Putamen (tissue), 1 donor: ENCODE results near the gene DBF4.
"Not testable (repeated sequence)": the region's sequence is repeated elsewhere in the genome, so short reads cannot be mapped to it uniquely, and the experiment has no call there.

Source experiments
- DNase-seq: peaks from one replicate; pipeline ENCODE4 v3.0.0-alpha.2; 2016; ENCODE audit warnings: low spot score

DBF4 gene

DNA sequence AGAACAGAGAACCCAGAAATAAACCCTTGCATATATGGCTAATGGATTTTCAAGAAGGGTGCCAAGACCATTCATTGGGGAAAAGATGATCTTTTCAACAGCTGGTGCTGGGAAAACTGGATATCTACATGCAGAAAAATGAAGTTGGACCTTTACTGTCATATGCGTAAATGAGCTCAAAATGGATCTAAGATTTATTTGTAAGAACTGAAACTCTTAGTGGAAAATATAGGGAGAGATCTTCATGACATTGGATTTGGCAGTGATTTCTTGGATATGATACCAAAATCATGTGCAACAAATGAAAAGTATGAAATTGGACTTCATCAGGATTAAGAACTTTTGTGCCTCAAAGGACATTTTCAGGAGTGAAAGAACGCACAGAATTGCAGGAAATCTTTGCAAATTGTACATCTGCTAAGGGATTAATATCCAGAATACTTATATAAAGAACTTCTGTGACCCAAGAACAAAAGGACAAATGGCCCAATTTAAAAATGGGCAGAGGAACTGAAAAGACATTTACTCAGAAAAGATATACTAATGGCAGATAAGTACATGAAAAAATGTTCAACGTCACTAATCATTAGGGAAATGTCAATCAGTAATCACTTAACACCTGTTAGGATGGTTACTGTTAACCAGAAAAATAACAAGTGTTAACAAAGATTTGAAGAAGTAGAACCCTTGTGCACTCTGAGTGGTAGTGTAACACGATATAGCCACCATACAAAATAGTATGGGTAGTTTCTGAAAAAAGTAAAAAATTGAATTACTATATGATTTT is 6.1 kb downstream of the DBF4 start:
- DNase-seq = no peak

DNA sequence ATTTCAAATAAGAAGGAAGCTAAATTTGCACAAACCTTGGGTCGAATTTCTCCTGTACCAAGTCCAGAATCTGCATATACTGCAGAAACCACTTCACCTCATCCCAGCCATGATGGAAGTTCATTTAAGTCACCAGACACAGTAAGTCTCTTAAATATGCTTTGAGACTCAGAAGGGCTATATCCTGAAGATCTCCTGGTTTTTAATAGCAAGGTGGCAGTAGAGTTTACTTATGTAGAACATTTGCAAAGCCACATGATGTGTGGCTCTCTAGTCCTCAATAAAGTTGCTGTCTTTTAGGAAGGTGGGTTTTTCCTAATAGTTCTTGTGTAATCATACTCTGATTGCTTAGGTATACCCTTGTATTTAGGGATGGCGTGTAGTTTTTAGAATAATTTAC is 8.7 kb downstream of the DBF4 start:
- no peak for DNase-seq

DNA sequence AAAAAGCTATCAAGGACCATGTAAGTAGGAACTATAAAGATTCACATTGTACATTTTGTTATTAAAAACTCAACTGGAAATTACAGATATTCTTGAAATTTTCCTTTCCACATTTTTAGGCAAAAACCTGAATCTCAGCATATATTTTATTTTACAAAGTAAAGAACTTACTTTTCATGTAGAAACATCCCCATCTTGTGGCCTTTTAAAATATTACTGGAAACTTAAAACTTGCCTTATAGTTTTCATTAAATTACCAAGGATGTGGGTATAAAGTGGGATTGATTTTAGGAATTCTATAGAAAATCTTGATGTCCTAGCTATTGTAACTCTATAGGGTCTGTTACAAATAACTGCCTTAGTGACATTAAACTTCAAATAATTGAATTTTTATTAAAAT is 10.6 kb downstream of the DBF4 start:
- DNase-seq = peak; percentile 19

DNA sequence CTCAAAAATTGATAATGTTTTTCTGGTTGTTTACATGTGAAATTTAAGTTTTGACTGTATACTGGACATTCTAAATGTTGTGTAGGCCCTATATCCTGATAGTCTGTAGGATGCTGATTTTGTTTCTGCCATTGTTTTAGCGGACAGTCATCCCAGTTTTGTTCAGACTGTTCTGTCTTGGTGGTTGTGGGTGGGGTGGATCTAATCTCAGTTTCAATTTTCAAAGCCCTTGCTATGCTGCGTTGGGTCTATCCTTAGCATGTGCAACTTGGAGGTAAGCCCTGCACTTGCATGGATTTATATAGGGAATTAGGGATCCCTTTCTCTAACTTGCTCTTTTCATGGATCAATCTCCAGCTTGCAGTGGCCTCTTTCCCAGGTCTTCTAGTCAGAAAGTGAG is 19.1 kb downstream of the DBF4 start:
- DNase-seq = no peak

DNA sequence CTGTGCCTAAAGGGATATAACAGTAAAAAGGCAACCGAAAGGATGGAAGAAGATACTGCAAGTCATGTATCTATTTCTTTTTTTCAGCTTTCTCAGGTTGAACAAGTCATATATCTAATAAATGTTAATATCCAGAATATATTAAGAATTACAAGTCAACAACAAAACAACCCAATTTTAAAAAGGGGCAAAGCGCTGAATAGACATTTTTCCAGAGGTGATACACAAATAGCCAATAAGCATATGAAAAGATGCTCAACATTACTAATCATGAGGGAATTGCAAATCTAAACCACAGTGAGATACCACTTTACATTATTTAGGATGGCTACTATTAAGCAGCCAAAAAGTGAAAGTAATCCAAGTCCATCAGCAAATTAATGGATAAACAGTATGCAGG is 23.0 kb downstream of the DBF4 start:
- no peak for DNase-seq

DNA sequence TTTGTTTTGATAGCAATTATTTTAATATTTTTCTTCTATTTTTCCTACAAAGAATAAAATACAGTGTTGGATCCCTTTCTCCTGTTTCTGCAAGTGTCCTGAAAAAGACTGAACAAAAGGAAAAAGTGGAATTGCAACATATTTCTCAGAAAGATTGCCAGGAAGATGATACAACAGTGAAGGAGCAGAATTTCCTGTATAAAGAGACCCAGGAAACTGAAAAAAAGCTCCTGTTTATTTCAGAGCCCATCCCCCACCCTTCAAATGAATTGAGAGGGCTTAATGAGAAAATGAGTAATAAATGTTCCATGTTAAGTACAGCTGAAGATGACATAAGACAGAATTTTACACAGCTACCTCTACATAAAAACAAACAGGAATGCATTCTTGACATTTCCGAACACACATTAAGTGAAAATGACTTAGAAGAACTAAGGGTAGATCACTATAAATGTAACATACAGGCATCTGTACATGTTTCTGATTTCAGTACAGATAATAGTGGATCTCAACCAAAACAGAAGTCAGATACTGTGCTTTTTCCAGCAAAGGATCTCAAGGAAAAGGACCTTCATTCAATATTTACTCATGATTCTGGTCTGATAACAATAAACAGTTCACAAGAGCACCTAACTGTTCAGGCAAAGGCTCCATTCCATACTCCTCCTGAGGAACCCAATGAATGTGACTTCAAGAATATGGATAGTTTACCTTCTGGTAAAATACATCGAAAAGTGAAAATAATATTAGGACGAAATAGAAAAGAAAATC is 31.0 kb downstream of the DBF4 start:
- not testable (repeated sequence) for DNase-seq

DNA sequence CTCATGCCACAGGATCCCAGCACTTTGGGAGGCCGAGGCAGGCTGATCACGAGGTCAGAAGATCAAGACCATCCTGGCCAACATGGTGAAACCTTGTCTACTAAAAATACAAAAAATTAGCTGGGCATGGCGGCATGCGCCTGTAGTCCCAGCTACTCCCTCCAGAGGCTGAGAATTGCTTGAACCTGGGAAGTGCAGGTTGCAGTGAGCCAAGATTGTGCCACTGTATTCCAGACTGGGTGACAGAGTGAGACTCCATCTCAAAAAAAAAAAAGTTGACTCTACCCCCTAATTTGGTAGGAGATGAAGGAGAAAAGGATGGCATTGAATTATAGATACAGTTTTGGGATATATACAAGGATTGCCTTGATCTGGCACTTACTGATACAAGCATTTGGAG is 32.5 kb downstream of the DBF4 start:
- DNase-seq = not testable (repeated sequence)

DNA sequence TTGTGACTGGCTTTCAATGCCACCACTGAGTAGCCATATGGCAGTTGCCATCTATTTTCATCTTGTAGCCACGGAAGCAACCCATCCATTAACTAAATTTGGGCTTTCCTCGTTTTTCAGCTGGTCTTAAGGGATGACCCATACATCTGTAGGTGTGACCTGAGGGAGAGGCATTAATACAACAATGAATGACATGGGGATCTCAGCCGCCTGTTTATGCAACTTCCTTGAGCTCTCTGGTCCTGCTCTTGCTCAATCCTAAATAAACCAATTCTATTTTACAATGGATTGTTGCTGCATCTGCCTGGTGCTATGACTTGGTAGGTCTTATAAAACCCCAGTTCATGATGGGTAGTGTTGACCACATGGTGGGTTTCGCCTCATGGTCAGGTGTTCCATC is 35.8 kb downstream of the DBF4 start:
- no peak for DNase-seq

DNA sequence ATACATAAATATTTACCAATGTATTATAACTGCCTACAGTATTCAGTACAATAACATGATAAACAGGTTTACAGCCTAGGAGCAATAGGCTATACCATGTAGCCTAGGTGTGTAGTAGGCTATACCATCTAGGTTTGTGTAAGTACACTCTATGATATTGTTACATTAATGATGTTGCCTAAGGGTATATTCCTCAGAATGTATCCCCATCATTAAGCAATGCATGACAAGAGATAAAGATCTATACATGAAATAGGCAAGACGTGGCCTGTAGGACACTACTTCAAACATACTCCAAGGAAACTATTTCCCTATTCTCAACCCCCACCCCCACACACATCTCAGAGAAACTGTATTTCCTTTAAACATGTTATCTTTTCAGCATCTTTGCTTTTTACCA is 42.4 kb downstream of the DBF4 start:
- no peak for DNase-seq

DNA sequence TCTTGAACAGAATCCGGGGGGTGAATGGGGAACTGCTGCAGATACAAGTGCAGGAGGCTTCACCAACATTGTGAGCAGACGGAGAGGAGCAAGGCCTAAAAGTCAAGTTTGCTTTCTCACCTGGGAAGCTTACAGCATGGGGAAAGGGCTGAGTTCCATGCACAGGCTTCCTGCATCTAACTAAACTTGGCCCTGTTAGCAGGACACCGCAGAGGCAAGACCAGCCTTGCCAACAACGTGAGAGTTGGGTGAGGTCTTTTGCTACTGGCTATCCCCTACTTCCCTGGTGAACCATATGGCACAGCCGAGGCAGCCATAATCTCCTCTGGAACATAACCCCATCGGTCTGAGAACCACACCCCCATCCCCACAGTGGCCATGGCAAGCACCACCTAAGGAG is 43.6 kb downstream of the DBF4 start:
- no peak for DNase-seq

DNA sequence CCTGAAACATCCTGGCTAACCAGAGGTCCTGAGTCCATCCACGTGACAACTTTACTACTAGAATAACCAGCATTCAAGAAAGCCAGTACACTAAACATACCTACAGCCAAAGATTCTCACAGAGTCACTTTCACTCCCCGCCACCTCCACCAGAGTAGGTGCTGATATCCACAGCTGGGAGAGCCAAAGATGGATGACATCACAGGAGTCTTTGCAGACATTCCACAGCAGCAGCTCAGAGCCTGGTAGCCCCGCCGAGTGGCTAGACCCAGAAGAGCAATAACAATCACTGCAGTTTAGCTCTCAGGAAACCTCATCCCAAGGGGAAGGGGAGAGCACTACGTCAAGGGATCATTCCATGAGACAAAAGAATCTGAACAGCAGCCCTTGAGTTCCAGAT is 44.3 kb downstream of the DBF4 start:
- no peak for DNase-seq

DNA sequence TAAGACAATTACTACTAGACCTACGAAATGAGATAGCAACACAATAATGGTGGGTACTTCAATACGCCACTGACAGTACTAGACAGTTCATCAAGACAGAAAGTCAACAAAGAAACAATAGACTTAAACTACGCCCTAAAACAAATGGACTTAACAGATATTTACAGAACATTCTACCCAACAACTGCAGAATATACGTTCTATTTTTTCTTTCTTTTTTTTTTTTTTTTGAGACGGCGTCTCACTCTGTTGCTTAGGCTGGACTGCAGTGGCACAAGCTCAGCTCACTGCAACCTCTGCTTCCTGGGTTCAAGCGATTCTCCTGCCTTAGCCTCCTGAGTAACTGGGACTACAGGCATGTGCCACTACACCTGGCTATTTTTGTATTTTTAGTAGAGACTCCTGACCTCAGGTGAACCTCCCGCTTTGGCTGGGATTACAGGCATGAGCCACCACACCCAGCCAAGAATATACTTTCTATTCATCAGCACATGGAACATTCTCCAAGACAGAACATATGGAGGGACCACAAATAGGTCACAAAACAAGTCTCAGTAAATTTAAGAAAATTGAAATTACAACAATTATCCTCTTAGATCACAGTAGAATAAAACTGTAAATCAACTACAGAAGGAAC is 46.6 kb downstream of the DBF4 start:
- not testable (repeated sequence) for DNase-seq

DNA sequence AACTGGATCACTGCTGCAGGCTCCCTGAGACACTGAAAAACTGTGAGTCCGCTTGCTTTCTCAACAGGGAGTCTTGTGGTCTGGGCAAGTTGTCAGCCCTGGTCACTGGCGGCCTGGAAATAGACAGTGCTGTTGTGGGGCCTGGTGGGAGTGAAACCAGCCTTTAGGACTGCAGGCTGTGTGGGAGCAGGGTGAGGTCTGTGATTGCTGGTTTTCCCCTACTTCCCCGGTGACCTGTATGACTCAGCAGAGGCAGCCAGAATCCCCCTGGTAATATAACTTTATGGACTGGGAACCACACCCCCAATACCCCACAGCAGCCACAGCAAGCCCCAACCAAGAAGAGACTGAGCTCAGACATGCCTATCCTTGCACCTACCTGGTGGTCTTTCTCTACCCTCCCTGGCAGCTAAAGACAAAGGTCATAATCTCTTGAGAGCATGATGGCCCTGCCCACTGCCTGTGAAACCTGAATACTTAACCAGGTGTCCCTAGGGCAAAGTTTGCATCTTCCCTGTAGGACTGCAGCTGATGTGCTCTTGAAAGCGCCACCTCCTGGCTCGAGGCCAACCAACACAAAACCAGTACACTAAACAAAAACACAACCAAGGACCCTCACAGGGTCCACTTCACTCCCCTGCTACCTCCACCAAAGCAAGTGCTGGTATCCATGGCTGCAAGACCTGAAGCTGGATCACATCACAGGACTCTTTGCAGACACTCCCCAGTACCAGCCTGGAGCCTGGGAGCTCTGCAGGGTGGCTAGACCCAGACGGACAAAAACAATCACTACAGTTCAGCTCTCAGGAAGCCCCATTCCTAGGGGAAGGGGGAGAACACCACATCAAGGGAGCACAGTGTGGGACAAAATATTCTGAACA is 50.5 kb downstream of the DBF4 start:
- no peak for DNase-seq

DNA sequence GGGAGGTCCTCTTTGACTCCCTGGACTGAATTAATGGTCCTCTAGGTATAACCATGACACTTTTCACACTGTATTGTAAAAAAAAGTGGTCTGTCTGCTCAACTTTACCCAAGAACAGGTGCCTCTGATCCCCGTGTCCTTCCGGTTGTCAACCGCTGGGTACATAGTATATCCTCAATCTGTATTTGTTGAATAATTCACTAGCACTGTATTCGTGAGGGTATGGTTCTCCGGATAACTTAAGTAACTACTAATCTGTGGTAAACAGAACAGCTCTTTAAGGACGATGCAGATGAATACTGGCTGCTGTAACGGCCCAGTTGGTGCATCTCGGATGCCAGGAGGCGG is 57.3 kb downstream of the DBF4 start:
- DNase-seq = no peak

DNA sequence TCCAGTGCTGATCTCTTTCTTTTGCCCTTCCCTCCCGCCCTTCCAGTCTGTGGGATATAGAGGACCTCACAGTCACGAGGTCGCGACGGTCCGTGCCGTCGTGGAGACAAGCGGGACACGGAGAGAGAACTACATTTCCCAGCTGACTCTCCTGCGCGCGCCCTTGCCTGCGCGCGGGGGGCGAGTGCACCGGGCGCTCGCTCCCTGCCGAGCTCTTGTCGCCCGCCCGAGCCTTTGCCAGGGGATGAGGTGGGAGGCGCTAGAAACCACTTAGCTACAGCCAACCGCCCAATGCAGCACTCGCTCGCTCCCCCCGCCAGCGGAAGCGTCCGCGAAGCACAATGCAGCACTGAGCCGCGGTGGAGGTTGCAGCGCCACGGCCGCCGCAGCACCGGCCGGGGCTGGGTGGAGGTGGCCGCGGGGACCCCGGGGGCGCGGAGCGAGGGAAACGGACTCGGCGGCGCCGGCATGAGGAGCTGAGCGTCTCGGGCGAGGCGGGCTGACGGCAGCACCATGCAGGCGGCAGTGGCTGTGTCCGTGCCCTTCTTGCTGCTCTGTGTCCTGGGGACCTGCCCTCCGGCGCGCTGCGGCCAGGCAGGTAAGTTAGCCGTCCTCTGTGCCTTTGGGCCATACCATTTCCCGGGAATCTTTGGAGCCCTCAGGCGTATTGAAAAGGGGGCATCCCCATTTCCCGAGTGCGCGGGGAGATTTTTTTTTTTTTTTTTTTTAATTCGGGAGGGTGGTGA is 57.8 kb downstream of the DBF4 start, which contains the start of gene ADAM22:
Gene ADAM22 (plus strand): TSS at position 299 of the 746 bp plus-strand sequence. CDS start 215 bp downstream, at position 514.
- peak; percentile 97 for DNase-seq

DNA sequence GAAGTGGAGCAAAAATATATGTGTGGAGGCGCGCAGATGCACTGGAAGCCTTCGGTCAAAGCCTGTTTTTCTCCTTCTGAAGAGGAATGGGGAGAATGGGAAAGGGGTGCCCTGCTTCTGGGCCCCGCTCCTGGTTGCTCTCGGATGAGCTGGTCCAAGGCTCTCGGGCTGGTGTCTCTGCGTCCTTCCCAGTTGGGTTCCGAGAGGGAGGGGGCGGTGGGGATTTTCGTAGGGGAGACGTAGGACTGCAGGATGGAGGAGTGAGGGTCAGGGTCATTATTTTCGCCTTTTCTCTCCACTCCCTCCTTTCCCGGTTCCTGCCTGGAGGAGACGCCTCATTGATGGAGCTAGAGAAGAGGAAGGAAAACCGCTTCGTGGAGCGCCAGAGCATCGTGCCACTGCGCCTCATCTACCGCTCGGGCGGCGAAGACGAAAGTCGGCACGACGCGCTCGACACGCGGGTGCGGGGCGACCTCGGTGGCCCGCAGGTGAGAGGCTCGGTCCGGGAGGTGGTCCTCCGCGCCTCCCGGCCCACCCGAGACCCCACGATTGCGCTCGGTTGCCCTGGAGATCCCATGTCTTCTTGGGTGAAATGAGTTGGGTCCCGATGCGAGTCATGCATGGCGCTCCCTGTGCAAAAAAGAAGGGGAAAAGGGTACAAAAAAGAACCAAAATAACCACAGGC is 58.5 kb downstream of the DBF4 start:
- DNase-seq = peak; percentile 38

DNA sequence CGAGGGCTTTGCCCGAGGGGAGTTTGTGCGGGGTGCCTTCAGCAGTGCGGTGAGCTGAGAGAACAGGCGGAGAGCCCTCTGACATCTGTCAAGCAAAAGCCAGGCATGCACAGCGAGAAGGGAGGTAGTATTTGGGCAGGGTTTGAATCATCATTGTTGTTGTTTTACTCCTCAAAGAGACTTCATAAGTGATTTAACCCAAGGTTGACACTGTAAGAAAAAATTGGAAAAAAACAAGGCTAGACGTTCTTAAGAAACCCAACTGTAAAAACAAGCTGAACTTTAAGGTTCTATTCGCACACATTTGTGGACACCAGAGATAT is 59.1 kb downstream of the DBF4 start:
- DNase-seq = peak; percentile 9

DNA sequence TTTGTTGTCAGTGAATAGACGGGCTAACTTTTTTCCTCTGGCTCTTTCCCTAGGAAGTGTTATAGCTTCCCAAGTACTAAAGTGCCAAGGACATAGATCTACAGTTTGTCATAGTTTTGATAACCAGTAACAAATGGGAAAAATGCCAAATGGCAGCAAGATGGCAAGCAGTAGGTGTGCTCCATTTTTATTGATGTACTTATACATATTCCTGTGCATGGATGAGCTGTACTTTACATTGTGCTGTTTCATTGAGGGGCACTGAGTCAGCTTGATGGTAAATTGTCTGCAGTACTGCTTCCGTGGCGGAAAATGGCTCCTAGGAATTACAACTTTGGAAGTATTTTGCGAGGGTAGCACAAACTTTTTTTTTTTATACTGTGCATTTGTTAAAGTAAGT is 64.8 kb downstream of the DBF4 start:
- DNase-seq = no peak

DNA sequence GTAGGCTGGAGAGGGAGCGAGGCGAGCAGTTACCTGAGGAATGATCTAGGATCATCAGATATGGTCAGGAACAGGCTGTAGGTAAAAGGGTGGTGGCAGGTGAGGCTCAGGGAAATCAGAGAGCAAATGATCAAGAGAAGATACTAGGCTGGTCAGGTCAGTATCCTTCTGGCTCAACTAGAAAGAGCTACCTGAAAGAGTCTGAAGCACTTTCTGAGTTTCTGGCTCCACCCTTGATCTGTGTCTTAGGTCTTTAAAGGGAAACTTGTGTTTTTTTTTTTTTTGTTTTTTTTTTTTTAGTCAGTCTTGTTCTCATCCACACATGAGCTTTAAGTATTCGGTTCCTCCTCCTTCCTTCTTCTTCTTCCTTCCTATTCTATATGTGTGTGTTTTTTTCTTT is 68.3 kb downstream of the DBF4 start:
- no peak for DNase-seq

DNA sequence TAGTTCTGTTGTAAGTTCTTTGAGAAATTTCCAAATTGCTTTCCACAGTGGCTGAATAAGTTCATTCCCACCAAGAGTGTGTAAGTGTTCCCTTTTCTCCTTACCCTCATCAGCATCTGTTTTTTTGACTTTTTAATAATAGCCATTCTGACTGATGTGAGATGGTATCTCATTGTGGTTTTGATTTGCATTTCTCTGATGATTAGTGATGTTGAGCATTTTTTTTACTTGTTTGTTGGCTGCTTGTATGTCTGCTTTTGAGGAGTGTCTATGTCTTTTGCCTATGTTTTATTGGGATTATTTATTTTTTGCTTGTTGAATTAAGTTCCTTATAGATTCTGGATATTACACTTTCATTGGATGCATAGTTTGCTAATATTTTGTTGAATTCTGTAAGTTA is 69.6 kb downstream of the DBF4 start:
- DNase-seq = not testable (repeated sequence)

DNA sequence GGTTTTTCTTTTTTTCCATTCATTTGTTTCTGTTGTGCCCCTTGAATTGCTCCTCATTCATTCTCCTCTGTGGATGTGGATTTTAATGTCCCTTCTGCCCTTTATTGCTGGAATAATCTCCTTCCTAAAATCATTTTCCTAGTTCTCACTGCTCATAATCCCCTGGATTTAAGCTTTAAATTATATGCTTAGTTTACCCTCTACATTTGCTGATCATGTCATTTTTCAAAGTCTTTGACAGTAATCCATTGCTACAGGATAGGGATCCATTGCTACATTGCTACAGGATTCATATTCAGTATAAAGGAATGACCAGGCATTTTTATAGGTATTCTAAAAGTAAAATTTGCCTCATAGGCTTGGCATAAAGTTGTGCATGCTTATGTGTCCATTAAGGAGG is 72.1 kb downstream of the DBF4 start:
- no peak for DNase-seq
